ENCODE measurements around the gene AKAP6. TPM values are rescaled to one million over a fixed set of nuclear protein-coding genes. Genes with fewer than 3 reads are reported as not detected.
"Not testable (repeated sequence)": the region's sequence is repeated elsewhere in the genome, so short reads cannot be mapped to it uniquely, and the experiment has no call there.

The AKAP6 gene
- total RNA-seq, 1 donor from 2014 or later = 0.53 TPM

- intact Hi-C loops (cut with micrococcal nuclease) = no loop called here
- Mint-ChIP-seq H3K27me3 (peaks cover 3% of the 10 kb centered on the region), H3K4me3 (no peak overlapping the region), H3K9me3 (no peaks in the 10 kb centered on the region), H3K4me1 (no peaks in the 10 kb centered on the region), H3K27ac (no peak overlapping the region), H3K36me3 (ENCODE audit: low read depth) (no peaks in the 10 kb centered on the region)
- ATAC-seq (ENCODE audit: low read depth) = no peak
- TF ChIP-seq CTCF (IDR thresholded peaks at IDR 0.05) = no peak
- POLR2A ChIA-PET = no interaction called here
- DNase-seq = no peak
- CTCF ChIA-PET = no interaction called here
Observed at GRCh38 chr14:32368107-32368506, 39.0 kb downstream of the AKAP6 start.

GRCh38 chr14:32370714-32371113 is 41.6 kb downstream of the AKAP6 start:
- Mint-ChIP-seq H3K4me1 (no peaks in the 10 kb centered on the region), H3K36me3 (ENCODE audit: low read depth) (no peaks in the 10 kb centered on the region), H3K27ac (no peak overlapping the region), H3K4me3 (no peak overlapping the region), H3K27me3 (peaks cover 3% of the 10 kb centered on the region), H3K9me3 (no peaks in the 10 kb centered on the region)
- intact Hi-C loops (cut with micrococcal nuclease) = no loop called here
- DNase-seq (no peak), ATAC-seq (ENCODE audit: low read depth) (no peak)
- CTCF ChIA-PET = no interaction called here
- TF ChIP-seq CTCF (IDR thresholded peaks at IDR 0.05) = no peak
- POLR2A ChIA-PET = no interaction called here

GRCh38 chr14:32372154-32372553 is 43.1 kb downstream of the AKAP6 start:
- no peak for DNase-seq
- H3K9me3 Mint-ChIP-seq = no peaks in the 10 kb centered on the region
- peaks cover 3% of the 10 kb centered on the region for H3K27me3 Mint-ChIP-seq
- POLR2A ChIA-PET = no interaction called here
- no peak overlapping the region for H3K27ac Mint-ChIP-seq
- H3K36me3 Mint-ChIP-seq (ENCODE audit: low read depth) = no peaks in the 10 kb centered on the region
- no peak for ATAC-seq (ENCODE audit: low read depth)
- intact Hi-C loops (cut with micrococcal nuclease) = no loop called here
- H3K4me3 Mint-ChIP-seq = no peak overlapping the region
- CTCF ChIA-PET = no interaction called here
- no peak for TF ChIP-seq CTCF (IDR thresholded peaks at IDR 0.05)
- no peaks in the 10 kb centered on the region for H3K4me1 Mint-ChIP-seq

- intact Hi-C loops (cut with micrococcal nuclease); H3K27me3 Mint-ChIP-seq; CTCF ChIA-PET; POLR2A ChIA-PET; ATAC-seq (ENCODE audit: low read depth); DNase-seq; H3K36me3 Mint-ChIP-seq (ENCODE audit: low read depth); H3K4me3 Mint-ChIP-seq; H3K4me1 Mint-ChIP-seq; H3K27ac Mint-ChIP-seq; H3K9me3 Mint-ChIP-seq: not testable (repeated sequence)
Observed at GRCh38 chr14:32373174-32373573, 44.1 kb downstream of the AKAP6 start.

GRCh38 chr14:32374155-32374554 is 45.1 kb downstream of the AKAP6 start:
- ChIA-PET CTCF (no interaction called here), POLR2A (no interaction called here)
- H3K4me3 Mint-ChIP-seq = no peak overlapping the region
- H3K27me3 Mint-ChIP-seq = no peaks in the 10 kb centered on the region
- ATAC-seq (ENCODE audit: low read depth) = no peak
- no peak for TF ChIP-seq CTCF (IDR thresholded peaks at IDR 0.05)
- DNase-seq = no peak
- H3K36me3 Mint-ChIP-seq (ENCODE audit: low read depth) = no peaks in the 10 kb centered on the region
- H3K4me1 Mint-ChIP-seq = no peaks in the 10 kb centered on the region
- intact Hi-C loops (cut with micrococcal nuclease) = no loop called here
- no peaks in the 10 kb centered on the region for H3K9me3 Mint-ChIP-seq
- H3K27ac Mint-ChIP-seq = no peak overlapping the region

GRCh38 chr14:32375663-32376062 is 46.6 kb downstream of the AKAP6 start:
- Mint-ChIP-seq H3K4me3 (no peak overlapping the region), H3K27ac (no peak overlapping the region), H3K4me1 (no peaks in the 10 kb centered on the region), H3K9me3 (no peaks in the 10 kb centered on the region), H3K36me3 (ENCODE audit: low read depth) (no peaks in the 10 kb centered on the region), H3K27me3 (no peaks in the 10 kb centered on the region)
- DNase-seq (no peak), ATAC-seq (ENCODE audit: low read depth) (no peak)
- no peak for TF ChIP-seq CTCF (IDR thresholded peaks at IDR 0.05)
- CTCF ChIA-PET = no interaction called here
- POLR2A ChIA-PET = no interaction called here
- intact Hi-C loops (cut with micrococcal nuclease) = no loop called here
